GM12875 (cell line): ENCODE data around the gene MED8.

Source experiments
- H3K4me3 ChIP-seq: one replicate; pipeline ENCODE4 v1.5.1; 2011; ENCODE audit warnings: low read depth, low read length, control low read depth
- CTCF ChIP-seq: IDR thresholded peaks from 2 replicates; pipeline ENCODE4 v1.5.1; 2011; ENCODE audit warnings: low read depth, mild to moderate bottlenecking, control low read depth, inconsistent platforms, low read length, moderate library complexity, borderline replicate concordance; ENCODE audit not compliant: insufficient read depth

Gene MED8

GRCh38 chr1:43389326-43390313, at the start of gene MED8, which contains the start of gene SZT2:
Gene MED8 (minus strand): TSS chr1:43389800. CDS start chr1:43389764, 36 bp downstream.
Gene SZT2 (plus strand): TSS chr1:43389899. CDS start chr1:43389969, 70 bp downstream.
- TF ChIP-seq CTCF = no peak

GRCh38 chr1:43438953-43439581, 49.5 kb upstream of the MED8 start:
- TF ChIP-seq CTCF = no peak
- H3K4me3 ChIP-seq = no peak overlapping the region

More at GRCh38 chr1:43389326-43390313, at the start of gene MED8, which contains the start of gene SZT2:
- peak within 1 kb of the TSS; percentile 60 for H3K4me3 ChIP-seq

- H3K4me3 ChIP-seq = no peak overlapping the region
- TF ChIP-seq CTCF = no peak
These were observed 49.0 kb upstream of the MED8 start for GRCh38 chr1:43438576-43438952.

- no peak for TF ChIP-seq CTCF
- no peak overlapping the region for H3K4me3 ChIP-seq
These were observed 48.4 kb upstream of the MED8 start for GRCh38 chr1:43438006-43438405.

DNA sequence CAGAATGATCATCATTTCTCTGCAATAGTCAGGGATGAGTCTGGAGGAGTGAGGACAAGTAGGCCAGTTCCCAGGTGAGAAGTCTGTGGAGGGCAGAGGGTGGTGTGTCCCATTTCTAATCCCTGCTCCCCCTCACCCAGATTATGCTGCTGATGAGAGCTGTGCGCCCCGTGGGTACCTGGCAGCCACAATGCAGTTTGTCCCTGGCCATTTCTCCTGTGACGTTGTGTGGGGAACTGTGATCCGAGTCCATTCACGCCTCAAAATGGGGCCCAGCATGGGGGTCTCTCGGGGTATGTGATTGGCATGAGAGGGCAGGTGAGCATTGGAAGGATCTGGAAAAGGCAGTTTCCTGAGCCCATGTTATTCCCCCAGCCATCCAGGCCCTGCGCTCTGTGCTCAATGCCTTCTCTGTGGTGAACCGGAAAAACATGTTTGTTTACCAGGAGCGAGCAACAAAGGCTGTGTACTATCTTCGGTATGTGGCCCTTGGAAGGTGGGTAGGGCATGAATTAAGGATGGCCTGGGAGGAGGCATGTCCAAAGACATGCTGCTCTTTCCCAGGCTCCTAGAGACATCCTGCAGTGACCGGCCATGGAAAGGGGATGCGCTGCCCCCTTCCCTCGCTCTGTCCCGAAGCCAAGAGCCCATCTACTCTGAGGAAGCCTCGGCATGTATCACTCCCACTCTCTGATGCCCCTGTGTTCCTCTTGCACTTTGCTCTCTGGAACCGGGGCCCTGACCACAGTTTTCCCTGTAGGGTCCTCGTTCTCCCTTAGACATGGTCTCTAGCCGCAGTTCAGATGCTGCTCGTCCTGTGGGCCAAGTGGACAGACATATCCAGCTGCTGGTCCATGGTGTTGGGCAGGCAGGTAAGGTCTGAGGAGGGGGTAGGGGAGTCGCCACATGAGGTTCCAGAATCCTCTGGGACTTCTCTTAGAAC, 47.7 kb upstream of the MED8 start:
- no peak for TF ChIP-seq CTCF
- no peak overlapping the region for H3K4me3 ChIP-seq

- TF ChIP-seq CTCF = no peak
- H3K4me3 ChIP-seq = no peak overlapping the region
These were observed 46.8 kb upstream of the MED8 start for GRCh38 chr1:43436371-43436770.
